ENCODE measurements around the gene ATP8B1. TPM values are rescaled to one million over a fixed set of nuclear protein-coding genes. Genes with fewer than 3 reads are reported as not detected.

The ATP8B1 gene
- total and polyA plus RNA-seq, 2 of the 8 experiments (the other 6 are each of a cell fraction or from before 2014, with no cell fraction given) = 1.1 to 4.6 TPM

DNA sequence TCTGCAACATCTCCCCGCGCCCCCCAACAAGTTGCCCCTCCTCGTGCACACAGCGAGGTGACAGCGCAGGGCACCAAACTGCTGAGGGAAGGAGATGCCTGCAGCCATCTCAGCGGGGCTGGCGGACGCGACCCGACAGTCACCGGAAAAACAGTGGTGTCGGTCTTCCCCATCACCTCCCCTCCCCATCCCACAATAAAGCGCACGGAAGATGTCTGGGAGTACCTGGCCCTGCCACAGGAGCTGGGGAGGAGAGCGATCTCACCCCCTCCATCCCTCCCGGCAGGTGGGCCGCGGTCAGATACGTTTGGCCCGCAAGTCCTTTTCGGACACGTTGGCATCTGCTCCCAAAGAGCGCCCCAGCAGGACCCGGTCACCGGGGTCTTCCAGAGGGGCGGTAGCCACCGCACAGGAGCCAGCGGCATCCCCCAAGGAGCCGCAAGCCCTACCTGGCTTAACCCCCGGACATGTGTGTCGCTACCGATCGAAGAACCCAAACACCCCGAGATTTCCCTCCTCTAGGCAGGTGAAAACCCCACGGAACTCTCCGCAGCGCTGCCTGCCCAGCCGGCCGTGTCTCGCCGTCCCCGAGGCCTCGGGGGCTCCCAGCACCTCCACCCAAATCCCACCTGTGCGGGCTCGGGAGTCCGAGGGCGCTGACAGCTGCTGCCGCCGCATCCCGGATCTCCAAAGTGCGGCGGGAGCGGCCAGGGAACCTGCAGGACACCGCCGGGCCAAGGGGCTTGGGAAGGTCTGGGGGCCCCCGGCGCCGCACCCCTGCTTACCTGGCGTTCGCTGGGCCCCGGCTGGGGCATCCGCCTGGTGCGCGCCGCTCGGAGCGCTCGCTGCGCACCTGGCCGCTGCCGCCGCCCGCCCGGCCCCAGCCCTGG is 657 bp downstream of the ATP8B1 start (continued):
- TF ChIP-seq, protein P1, sequence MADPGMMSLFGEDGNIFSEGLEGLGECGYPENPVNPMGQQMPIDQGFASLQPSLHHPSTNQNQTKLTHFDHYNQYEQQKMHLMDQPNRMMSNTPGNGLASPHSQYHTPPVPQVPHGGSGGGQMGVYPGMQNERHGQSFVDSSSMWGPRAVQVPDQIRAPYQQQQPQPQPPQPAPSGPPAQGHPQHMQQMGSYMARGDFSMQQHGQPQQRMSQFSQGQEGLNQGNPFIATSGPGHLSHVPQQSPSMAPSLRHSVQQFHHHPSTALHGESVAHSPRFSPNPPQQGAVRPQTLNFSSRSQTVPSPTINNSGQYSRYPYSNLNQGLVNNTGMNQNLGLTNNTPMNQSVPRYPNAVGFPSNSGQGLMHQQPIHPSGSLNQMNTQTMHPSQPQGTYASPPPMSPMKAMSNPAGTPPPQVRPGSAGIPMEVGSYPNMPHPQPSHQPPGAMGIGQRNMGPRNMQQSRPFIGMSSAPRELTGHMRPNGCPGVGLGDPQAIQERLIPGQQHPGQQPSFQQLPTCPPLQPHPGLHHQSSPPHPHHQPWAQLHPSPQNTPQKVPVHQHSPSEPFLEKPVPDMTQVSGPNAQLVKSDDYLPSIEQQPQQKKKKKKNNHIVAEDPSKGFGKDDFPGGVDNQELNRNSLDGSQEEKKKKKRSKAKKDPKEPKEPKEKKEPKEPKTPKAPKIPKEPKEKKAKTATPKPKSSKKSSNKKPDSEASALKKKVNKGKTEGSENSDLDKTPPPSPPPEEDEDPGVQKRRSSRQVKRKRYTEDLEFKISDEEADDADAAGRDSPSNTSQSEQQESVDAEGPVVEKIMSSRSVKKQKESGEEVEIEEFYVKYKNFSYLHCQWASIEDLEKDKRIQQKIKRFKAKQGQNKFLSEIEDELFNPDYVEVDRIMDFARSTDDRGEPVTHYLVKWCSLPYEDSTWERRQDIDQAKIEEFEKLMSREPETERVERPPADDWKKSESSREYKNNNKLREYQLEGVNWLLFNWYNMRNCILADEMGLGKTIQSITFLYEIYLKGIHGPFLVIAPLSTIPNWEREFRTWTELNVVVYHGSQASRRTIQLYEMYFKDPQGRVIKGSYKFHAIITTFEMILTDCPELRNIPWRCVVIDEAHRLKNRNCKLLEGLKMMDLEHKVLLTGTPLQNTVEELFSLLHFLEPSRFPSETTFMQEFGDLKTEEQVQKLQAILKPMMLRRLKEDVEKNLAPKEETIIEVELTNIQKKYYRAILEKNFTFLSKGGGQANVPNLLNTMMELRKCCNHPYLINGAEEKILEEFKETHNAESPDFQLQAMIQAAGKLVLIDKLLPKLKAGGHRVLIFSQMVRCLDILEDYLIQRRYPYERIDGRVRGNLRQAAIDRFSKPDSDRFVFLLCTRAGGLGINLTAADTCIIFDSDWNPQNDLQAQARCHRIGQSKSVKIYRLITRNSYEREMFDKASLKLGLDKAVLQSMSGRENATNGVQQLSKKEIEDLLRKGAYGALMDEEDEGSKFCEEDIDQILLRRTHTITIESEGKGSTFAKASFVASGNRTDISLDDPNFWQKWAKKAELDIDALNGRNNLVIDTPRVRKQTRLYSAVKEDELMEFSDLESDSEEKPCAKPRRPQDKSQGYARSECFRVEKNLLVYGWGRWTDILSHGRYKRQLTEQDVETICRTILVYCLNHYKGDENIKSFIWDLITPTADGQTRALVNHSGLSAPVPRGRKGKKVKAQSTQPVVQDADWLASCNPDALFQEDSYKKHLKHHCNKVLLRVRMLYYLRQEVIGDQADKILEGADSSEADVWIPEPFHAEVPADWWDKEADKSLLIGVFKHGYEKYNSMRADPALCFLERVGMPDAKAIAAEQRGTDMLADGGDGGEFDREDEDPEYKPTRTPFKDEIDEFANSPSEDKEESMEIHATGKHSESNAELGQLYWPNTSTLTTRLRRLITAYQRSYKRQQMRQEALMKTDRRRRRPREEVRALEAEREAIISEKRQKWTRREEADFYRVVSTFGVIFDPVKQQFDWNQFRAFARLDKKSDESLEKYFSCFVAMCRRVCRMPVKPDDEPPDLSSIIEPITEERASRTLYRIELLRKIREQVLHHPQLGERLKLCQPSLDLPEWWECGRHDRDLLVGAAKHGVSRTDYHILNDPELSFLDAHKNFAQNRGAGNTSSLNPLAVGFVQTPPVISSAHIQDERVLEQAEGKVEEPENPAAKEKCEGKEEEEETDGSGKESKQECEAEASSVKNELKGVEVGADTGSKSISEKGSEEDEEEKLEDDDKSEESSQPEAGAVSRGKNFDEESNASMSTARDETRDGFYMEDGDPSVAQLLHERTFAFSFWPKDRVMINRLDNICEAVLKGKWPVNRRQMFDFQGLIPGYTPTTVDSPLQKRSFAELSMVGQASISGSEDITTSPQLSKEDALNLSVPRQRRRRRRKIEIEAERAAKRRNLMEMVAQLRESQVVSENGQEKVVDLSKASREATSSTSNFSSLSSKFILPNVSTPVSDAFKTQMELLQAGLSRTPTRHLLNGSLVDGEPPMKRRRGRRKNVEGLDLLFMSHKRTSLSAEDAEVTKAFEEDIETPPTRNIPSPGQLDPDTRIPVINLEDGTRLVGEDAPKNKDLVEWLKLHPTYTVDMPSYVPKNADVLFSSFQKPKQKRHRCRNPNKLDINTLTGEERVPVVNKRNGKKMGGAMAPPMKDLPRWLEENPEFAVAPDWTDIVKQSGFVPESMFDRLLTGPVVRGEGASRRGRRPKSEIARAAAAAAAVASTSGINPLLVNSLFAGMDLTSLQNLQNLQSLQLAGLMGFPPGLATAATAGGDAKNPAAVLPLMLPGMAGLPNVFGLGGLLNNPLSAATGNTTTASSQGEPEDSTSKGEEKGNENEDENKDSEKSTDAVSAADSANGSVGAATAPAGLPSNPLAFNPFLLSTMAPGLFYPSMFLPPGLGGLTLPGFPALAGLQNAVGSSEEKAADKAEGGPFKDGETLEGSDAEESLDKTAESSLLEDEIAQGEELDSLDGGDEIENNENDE (IDR thresholded peaks at IDR 0.05; ENCODE audit: insufficient replicate concordance, low read length) = no peak
- TF ChIP-seq MAFK (IDR thresholded peaks at IDR 0.05; ENCODE audit: low read depth, low read length) = no peak
- TF ChIP-seq, protein P2, sequence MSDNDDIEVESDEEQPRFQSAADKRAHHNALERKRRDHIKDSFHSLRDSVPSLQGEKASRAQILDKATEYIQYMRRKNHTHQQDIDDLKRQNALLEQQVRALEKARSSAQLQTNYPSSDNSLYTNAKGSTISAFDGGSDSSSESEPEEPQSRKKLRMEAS (IDR thresholded peaks at IDR 0.05) = peak; percentile 14; the same call in 1 of the 2 replicates
- peak; percentile 64 for TF ChIP-seq SAP30 (IDR thresholded peaks at IDR 0.05; ENCODE audit: insufficient read depth, insufficient replicate concordance, low read length)
- TF ChIP-seq TAF7 (optimal IDR thresholded peaks at IDR 0.05; ENCODE audit: borderline replicate concordance, low read depth, low read length) = no peak
- TF ChIP-seq HDAC2 (IDR thresholded peaks at IDR 0.05; ENCODE audit: borderline replicate concordance in 1 of 2, low read depth in 2 of 2, low read length in 2 of 2) = peak in 1 of 2 experiments; percentile 42; a peak in 1 of 4 replicates
- peak; percentile 20 for TF ChIP-seq RNF2 (IDR thresholded peaks at IDR 0.05; ENCODE audit: borderline replicate concordance, low read depth, low read length, missing control alignments, poor library complexity, severe bottlenecking)

Data from H1 (cell line).